GM10266 (cell line): Measurements from ENCODE around the gene TOMM6.

ENCODE experiments used
- DNase-seq: peaks from one replicate; pipeline ENCODE4 v3.0.0; 2012; ENCODE audit errors: extremely low spot score
- TF ChIP-seq, protein P1 (sequence below): IDR thresholded peaks from 2 replicates; pipeline ENCODE4 v1.5.1; 2012; ENCODE audit warnings: mild to moderate bottlenecking, low read depth; ENCODE audit not compliant: control insufficient read depth, insufficient read depth; ENCODE audit errors: missing control alignments

The TOMM6 gene

DNA sequence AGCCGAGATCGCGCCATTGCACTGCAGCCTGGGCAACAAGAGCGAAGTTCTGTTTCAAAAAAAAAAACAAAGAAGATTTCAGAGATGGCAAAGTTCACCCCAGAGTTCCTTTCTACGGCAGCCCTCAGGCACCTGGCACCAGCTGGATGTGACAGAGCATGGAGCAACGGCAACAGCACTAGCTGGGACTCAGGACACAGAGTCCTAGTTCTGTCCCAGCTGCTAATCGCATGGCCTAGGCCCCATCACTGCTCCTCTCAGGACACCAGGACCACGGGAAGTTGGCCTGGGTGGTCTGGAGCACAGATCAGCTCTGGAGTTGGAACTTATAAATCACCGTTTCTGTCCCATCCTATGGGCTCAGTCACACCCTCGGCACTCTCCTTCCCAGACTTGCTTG, 41.4 kb upstream of the TOMM6 start:
- TF ChIP-seq, protein P1, sequence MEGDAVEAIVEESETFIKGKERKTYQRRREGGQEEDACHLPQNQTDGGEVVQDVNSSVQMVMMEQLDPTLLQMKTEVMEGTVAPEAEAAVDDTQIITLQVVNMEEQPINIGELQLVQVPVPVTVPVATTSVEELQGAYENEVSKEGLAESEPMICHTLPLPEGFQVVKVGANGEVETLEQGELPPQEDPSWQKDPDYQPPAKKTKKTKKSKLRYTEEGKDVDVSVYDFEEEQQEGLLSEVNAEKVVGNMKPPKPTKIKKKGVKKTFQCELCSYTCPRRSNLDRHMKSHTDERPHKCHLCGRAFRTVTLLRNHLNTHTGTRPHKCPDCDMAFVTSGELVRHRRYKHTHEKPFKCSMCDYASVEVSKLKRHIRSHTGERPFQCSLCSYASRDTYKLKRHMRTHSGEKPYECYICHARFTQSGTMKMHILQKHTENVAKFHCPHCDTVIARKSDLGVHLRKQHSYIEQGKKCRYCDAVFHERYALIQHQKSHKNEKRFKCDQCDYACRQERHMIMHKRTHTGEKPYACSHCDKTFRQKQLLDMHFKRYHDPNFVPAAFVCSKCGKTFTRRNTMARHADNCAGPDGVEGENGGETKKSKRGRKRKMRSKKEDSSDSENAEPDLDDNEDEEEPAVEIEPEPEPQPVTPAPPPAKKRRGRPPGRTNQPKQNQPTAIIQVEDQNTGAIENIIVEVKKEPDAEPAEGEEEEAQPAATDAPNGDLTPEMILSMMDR: no peak
- DNase-seq: no peak

DNA sequence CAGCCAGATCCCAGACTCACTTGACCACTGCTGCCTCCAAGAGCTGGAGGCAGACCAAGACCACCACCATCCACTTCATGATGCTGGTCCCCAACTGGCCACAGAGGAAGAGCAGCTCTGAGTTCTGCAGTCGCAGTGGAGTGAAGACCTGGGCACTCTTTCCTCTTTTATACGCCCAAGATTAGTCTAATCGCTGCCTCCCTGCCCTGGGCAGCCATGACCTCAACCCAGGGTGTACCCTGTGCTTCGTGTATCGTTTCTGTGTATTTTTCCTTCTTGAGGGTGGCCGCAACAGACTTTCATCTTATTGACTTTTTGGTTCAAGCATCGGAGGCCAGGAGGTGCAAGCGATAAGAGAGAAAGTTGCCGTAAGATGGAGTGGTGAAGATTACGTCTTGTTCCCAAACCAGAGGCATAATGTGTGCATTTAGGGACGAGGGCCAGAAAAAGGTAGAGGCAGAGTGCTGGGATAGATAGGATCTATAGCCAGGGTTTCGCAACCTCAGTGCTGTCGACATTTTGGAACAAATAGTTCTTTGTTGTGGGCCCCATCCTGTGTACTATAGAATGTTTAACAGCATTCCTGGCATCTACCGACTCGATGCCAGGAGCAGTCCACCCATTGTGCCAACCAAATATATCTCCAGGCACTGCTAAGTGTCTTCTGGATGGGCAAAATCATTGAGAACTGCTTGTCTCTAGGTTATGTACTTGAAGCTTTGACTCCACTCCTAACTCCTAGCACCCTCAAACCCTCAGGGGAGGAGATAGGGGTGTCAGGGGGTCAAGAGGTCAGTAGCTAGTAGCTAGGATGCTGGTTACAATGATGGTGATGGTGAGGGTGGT, 40.0 kb upstream of the TOMM6 start, which contains the start of gene PGC:
PGC (minus strand) TSS at position 142 of the 846 bp plus-strand sequence; CDS start at position 79, 63 bp downstream.
- DNase-seq: no peak
- TF ChIP-seq, protein P1: no peak

DNA sequence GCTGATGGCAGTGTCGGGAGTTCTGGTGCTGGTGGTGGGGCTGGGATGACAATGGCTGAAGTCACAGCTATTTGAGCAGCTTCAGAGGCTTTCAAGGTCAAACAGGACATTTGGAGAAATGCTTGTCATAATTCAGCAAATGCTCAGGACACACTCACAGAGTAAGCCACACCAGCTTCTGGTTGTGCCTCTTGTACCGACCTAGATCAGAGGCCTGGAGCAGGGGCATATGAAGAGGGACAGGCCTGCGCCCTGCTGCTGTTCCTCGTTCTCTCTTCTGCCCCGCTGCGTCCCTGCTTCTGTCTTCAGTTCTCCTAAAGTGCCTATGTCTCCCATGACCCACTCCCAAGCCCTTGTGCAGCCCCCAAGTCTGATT, 39.4 kb upstream of the TOMM6 start:
- no peak for DNase-seq
- TF ChIP-seq, protein P1: no peak

DNA sequence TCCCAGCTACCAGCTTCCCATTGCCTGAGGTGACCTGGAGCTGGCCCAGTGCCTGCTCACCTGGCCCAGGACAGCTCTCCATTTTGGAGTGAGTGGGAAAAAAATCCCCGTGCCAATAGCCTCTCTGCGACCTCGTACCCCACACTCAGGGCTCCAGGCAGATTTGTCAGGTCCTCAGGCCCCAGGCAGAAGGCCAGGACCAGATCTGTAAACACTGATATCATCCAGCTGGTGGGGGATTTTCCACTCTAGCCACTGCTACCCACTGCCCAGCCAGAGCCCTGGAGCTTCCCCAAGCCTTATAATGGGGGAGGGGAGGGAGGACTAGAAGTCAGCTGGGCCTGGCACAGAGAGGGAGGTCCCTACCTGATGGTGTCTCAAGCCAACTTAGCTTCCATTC, 39.0 kb upstream of the TOMM6 start:
- TF ChIP-seq, protein P1: no peak
- no peak for DNase-seq

DNA sequence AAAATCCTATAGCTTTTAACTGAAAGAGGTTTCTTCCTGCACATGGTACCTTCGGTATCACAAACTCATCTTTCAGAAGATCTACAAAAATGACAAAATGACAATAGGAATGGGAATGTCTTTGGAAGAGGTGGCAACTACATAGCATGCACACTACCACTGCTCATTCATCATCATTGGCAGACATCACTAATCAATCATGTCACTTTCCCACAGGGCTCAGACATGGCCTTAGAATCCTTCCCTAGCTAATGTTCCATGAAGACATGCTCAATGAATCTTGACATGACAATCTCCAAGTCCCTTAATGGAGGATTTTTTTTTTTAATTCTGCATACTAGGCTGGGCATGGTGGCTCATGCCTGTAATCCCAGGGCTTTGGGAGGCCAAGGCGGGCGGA, 37.1 kb upstream of the TOMM6 start:
- no peak for DNase-seq
- TF ChIP-seq, protein P1: no peak

DNA sequence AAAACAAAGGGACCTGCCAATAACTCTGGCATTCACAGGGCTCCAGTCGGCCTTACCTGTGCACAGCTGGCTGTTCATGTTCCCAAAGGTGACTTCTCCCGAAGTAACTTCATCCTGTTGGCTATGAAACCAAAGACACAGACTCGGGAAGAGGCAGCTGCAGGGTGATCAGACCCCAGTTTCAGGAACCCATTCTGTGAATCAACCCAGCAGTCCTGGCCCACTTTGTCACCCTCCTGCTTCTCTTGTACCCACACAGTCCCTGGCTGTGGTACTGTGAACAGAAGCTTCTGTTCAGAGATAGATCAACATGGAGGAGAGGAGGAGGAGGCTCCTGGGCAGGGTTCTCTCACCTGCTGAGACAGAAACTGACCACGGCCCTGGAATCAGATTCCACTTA, 31.6 kb upstream of the TOMM6 start:
- TF ChIP-seq, protein P1: no peak
- no peak for DNase-seq

DNA sequence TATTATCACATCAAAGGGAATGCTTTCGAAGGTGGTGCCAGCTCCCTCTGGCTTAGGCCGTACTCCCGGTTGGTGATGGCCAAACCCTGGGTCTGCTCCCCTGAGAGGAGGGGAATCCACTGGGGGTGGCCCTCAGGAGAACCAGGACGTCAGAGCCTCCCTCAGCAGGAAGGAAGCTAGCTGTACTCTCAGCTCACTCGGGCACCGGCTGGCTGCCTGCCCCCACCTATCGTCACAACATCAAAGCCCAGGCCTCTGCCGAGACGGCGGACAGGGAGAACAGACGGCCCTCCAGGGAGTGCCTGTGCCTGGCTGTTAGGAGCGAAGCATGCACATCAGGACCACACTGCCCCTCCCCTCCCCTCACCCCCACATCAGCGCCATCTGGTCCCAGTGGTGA, 31.1 kb upstream of the TOMM6 start:
- TF ChIP-seq, protein P1: no peak
- no peak for DNase-seq
